DMS 273 treated with DMSO at 0.1 percent for 48 hours (cell line): ENCODE data around the gene BCS1L.
A peak's percentile ranks its signal among the peaks of the same experiment; 100 is the strongest.

Source experiments
- DNase-seq: peaks from one replicate; lab custom pipeline; 2025; lab: John Stamatoyannopoulos, UW

Gene BCS1L, protein sequence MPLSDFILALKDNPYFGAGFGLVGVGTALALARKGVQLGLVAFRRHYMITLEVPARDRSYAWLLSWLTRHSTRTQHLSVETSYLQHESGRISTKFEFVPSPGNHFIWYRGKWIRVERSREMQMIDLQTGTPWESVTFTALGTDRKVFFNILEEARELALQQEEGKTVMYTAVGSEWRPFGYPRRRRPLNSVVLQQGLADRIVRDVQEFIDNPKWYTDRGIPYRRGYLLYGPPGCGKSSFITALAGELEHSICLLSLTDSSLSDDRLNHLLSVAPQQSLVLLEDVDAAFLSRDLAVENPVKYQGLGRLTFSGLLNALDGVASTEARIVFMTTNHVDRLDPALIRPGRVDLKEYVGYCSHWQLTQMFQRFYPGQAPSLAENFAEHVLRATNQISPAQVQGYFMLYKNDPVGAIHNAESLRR

DNA sequence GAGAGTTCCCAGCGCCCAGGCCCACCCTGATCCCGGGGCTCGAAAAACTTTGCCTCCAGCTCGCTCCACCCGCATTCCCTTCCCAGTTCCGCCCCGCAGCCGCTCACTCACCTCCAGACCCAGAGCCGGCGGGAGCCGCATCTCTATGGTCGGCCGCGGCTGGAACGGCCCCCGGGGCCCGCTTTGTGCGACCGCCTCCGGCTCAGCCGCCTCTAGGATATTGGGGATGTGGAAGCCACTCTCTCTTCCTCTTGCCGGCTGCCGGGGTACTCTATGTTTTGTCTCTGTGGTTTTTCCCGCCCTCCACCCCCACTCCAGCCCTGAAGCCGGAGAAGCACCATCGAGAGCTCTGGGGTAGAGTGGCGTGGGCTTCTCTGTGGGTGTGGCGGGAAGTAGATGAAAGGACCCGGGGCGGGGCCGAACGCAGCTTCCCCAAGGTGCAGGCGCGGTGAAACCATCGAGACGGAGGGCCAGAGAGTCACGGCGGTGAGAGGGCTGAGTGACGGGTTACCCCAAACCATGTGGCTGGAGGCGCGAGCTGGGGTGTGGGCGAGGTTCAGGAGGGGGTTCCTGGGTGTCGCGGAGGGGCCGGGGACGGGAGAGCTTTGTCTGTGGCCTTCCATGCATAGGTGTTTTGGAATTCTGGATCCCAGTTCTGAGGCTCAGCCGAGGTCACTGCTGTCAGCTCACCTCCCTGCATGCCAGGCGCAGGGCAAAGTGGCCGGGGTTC lies at the start of gene BCS1L, which contains the start of gene ZNF142:
Gene BCS1L (plus strand): TSS at position 426 of the 730 bp plus-strand sequence. CDS start 1,305 bp downstream, outside the sequence.
Gene ZNF142 (minus strand): TSS at position 366 of the 730 bp plus-strand sequence. CDS start 3,194 bp downstream, outside the sequence.
- peak; percentile 85 for DNase-seq

DNA sequence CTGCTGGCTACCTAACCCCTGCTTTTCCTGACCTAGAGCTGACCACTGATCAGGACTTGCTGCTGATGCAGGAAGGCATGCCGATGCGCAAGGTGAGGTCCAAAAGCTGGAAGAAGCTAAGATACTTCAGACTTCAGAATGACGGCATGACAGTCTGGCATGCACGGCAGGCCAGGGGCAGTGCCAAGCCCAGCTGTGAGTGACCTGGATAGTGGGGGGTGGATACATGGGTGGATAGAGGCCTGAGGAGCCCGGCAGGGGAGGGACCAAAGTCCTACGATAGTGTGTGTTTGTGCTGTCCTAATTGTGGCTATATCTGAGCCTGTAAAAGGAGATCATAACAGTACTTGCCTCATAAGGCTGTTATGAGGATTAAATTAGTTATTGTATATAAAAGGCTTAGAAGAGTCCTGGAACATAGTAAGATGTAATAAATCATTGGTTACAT lies 43.6 kb upstream of the BCS1L start:
- DNase-seq, result no peak

- DNase-seq, result no peak
Observed at GRCh38 chr2:218618102-218618860, 41.2 kb upstream of the BCS1L start.

DNA sequence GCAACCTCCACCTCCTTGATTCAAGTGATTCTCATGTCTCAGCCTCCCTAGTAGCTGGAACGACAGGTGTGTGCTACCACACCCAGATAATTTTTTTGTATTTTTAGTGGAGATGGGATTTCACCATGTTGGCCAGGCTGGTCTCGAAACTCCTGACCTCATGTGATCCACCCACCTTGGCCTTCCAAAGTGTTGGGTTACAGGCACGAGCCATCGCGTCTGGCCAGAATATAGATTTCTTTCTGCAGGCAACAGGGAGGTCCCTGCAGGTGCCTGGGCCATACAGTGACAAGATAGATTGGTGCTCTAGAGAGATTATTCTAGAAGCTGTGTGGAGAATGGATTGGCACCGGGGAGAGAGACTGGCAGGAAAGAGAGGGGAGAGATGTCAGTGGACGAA lies 38.5 kb upstream of the BCS1L start:
- no peak for DNase-seq

- no peak for DNase-seq
Observed at GRCh38 chr2:218622606-218623365, 36.7 kb upstream of the BCS1L start.

GRCh38 chr2:218623366-218623705 lies 36.1 kb upstream of the BCS1L start:
- no peak for DNase-seq

GRCh38 chr2:218626369-218626768 lies 33.1 kb upstream of the BCS1L start:
- DNase-seq, result no peak

DNA sequence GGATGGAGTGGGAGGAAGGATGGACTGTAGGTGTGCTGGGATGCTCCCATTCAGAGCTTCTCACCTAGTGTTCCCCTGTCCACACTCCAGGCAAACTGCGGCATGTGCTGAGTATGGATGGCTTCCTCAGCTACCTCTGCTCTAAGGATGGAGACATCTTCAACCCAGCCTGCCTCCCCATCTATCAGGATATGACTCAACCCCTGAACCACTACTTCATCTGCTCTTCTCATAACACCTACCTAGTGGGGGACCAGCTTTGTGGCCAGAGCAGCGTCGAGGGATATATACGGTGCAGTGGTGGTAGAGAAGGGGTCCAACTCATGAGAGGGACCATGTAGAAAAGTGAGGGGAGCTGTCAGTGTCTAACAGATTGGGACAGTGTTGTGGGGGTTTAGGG lies 31.5 kb upstream of the BCS1L start:
- DNase-seq, result no peak

- no peak for DNase-seq
Observed at GRCh38 chr2:218631837-218632236, 27.6 kb upstream of the BCS1L start.

DNA sequence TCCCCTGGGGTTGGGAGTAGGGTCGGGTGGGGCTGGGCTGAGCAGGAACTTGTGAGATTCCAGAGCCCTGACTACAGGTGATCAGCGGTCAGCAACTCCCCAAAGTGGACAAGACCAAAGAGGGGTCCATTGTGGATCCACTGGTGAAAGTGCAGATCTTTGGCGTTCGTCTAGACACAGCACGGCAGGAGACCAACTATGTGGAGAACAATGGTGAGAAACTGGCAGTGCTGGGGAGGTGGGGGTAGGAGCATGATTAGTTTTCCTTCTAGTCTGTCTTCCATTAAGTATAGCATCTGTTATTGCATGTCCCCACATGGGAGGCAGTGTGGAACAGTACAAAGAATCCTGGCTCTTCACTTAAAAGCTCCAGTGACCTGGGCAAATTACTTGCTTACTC lies 23.8 kb upstream of the BCS1L start:
- DNase-seq, result no peak

- no peak for DNase-seq
Observed at GRCh38 chr2:218638372-218638771, 21.1 kb upstream of the BCS1L start.

DNA sequence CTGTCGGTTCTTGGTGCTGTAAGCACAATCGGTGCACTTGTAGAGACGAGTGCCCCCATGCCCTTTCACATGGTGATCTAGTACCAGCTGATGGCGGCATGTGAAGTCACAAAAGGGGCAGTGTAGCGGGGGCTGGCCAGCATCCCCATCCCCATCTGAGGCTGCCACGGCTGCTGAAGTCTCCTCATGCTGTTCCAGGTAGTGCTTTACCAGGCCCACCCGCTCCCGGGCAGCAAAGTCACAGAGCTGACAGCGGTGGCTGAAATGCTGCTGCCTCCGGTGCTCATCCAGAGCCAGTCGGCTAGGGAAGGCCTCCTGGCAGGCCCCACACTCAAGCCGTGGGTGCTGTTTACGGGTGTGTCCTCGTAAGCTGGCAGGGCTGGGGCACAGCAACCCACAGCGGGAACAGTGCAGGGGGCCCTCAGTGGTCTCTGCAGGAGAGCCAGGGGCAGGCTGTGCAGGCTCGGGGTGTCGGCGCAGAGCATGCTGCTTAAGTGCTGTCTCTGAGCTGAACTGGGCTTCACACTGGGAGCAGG lies 17.3 kb upstream of the BCS1L start:
- no peak for DNase-seq

GRCh38 chr2:218642786-218643185 lies 16.7 kb upstream of the BCS1L start:
- DNase-seq, result no peak

- DNase-seq, result no peak
Observed at GRCh38 chr2:218643751-218644310, 15.7 kb upstream of the BCS1L start.

GRCh38 chr2:218644721-218645120 lies 14.8 kb upstream of the BCS1L start:
- no peak for DNase-seq

- DNase-seq, result no peak
Observed at GRCh38 chr2:218645126-218645525, 14.4 kb upstream of the BCS1L start.

DNA sequence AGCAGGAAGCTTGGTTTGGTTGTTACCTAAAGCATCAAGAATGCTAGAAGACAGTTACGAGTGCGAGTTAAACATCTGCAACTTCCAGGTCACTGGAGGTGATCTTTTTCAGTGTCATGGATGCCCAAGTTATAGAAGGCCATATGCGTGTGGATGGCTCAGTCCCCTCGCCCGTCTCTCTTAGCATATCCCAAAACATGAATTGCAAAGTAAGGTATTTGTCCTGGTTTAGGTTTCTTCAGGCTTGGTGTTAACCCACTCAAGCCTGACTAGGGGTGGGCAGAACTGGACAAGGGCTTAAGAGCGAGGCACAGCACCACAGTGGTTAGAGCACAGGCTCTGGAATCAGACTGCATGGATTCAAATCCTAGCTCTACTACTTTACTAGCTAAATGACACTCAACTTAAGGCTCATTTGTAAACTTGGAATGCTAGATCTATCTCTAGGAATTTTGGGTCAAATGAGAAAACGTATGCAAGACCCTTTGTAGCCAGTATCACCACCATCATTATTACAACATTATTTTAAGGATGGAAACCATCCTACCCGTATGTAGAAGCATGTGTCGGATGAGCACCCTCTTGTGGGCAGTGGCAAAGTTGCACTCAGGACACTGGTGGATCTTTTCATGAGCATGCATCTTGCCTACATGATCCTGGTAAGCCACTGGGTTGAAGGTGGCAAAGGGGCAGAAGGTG lies 11.2 kb upstream of the BCS1L start:
- no peak for DNase-seq

GRCh38 chr2:218648787-218649100 lies 10.7 kb upstream of the BCS1L start:
- DNase-seq, result no peak

DNA sequence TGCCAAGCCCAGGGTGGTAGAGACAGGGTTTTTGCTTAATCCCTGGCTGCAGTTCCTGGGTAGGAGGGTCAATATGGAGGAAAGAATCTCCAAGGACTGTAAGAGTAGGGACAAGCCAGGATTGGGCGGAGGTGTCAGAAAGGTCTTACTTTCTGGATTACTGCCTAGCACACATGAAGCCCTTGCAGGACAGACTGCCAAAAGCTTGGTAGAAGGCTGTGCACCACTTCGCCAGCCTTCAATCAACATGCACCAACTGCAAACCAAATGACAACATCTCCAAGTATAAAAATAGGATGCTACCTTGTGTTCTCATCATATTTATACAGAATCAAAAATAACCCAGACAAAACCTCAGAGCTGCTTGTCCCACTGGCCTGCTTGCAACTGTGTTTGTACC lies 3.7 kb upstream of the BCS1L start:
- DNase-seq, result no peak

GRCh38 chr2:218658671-218659257 lies 719 bp upstream of the BCS1L start:
- DNase-seq, result no peak
